ENCODE measurements around the gene ZBTB9.
A peak's percentile ranks its signal among the peaks of the same experiment; 100 is the strongest.

- TF ChIP-seq CTCF (IDR thresholded peaks at IDR 0.05) (peak in 2 of 3 donors; percentile 29 to 44), POLR2A (IDR thresholded peaks at IDR 0.05) (peak; percentile 84)
Measured at GRCh38 chr6:33417903-33418689, 36.3 kb upstream of the ZBTB9 start, which contains the start of gene CUTA.
